ENCODE measurements around the gene KBTBD2.
A peak's percentile ranks its signal among the peaks of the same experiment; 100 is the strongest.
"Not testable (repeated sequence)": the region's sequence is repeated elsewhere in the genome, so short reads cannot be mapped to it uniquely, and the experiment has no call there.

Gene KBTBD2

DNA sequence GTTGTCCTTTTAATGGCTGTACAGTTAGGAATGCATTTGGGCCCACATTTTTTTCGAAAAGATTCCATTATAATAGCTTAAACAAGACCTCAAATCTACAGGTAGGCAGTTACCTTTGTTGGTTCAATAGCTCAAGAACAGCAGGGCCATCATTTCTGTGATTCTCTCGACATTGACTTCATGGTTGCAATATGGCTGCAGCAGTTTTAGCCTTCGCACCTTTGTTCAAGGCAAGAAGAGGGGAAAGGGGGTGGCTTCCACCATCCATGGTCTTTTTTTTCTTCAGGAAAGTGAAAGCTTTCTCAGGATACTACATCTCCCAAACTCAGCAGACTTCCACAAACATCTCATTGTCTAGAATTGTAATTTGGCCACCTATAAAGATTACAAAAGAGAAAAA lies 2.2 kb upstream of the KBTBD2 start:
- no peak for DNase-seq (ENCODE audit: low read depth in 4 of 4, low spot score in 1 of 4)

DNA sequence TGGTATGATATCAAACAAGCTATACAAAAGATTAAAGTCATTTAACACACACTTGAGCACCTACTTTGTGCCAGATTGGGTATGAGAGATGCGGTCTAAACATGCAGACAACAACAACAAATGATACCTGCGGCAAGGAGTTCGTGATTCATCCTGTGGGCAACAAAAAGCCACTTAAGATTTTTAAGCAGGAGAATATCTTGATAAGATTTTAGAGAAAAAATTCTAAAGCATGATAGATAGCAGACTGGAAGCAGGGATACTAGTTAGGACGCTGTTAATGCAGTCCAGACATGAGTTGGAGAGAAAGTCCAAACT lies 1.6 kb upstream of the KBTBD2 start:
- DNase-seq (ENCODE audit: low read depth in 4 of 4, low spot score in 1 of 4) = no peak

DNA sequence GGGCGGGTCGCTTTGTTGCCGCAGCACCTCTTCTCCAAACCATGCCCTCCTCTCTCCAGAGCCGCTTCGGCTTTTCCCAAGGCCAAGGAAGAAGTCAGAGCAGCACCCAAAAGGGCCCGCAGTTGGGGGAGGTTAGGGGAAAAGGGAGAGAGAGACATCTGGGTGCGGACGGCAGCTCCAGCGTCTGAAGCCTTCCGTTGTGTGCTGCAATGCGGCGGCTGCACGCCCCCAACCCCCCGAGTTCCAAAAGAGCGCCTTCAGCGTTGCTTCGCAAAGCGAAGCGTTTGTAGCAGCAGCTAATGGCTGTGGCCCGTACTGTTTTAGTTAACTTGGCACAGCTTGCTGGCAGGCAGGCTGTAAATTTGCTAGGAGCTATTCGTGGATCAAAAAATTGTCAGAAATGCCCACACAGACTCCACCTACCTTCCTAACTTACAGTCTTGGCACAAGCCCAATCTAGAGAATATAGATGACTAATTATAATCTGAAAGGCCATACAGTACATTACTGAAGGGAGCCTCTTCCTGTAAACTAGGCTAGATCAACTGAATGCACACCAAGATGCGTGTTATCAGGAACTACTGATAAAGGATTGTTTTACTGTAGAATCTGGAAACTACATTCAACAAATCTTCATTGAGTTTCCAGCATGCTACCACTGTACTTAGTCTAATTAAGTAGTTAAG lies 1.1 kb upstream of the KBTBD2 start:
- peak in 2 of 4 experiments; percentile 22 to 35 for DNase-seq (ENCODE audit: low read depth in 4 of 4, low spot score in 1 of 4)

DNA sequence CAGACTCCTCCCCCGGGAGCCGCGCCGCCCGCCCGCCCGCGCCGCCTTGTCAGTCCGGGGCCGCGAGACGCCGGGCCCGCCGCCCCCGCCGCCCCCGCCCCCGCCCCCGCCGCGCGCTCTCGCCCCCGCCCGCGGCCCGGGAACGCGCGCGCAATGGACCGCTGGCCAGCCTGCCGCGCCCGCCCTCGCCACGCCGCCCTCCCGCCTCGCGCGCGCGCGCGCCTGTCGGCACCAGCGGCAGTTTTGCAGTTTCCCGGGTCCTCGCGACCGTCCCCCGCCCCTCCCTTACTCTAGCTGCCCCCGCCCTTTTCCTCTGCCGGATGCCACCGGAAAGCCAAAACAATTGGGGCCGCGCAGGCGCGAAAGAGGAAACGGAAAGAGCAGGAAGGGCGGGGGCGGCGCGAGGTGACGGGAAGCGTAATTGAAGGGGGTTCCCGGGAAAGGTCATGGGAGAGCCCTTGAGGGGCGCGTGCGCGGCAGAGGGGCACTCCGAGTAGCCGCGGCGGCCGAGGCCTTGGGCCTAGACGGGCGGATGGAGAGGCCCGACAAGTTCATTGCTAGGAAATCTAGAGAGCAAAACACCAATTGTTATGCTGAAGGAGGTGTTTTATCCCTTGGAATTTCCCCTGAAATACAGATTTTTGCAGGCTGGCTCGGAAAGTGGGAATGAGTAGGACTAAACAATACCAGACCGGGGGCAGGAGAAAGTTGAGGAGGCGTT lies 400 bp upstream of the KBTBD2 start:
- peak; percentile 95 to 98 (median 97) for DNase-seq (ENCODE audit: low read depth in 4 of 4, low spot score in 1 of 4)

DNA sequence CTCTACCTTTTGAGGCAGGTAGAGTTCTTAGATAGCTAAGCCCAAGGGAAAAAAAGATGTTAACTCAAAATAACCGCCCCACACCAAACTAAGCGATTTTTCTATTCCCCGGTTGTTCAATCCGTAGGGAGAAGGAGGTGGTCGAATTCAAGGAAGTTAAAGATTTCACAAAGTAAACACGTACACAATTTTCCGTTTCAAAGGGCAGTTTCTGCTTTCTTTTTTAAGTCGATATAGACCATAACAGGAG lies 842 bp downstream of the KBTBD2 start:
- no peak for DNase-seq (ENCODE audit: low read depth in 4 of 4, low spot score in 1 of 4)

DNA sequence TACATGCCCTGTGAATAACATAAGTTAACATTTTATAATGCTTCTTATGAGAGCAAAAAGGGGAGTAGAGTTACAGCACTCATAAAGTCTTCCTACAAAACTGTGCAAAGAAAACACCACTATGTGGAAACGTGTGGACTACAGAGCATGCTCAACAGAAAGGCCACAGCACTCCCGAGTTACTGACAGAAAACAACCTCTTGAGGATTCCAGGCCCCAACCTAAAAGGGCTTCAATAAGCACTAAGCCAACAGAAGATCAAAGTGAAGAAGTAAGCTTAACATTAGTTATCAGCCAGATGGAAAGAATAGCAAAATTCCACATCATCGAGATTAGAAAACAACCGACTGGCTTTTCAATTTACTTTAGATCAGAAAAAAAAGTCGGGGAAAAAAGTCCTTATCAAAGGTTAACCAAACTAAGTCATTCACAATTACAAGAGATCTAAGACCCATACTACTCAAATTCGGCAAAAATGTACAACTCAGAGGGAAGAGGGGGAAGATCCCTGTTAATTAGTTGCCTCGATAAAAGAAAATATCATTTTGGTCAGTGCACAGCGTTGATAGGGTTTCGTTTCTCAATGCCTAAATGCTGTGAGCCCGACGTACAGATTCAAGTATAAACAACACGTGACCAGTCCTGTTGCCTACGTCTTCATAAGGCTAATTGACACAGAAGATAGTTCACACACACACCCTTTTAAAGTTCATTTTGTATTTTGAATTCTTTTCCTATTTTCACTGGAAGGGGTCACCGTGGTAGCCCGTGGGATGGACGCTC lies 1.4 kb downstream of the KBTBD2 start:
- no peak for DNase-seq (ENCODE audit: low read depth in 4 of 4, low spot score in 1 of 4)

DNA sequence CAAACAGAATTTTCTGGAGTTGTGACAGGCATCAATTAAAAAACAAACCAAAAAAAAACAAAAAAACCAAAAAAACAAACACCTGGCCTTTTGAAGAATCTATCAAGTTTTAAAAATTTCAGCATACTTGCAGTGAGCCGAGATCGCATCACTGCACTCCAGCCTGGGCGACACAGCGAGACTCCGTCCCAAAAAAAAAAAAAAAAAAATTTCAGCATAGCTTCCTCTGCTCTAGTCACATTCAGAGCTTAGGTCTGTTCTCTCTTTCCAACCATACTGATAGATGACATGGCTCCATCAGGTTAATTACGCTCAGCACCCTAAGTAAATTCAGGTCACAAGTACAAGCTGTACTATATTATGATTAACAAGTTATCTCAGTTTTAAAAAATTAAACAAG lies 3.1 kb downstream of the KBTBD2 start:
- no peak for DNase-seq (ENCODE audit: low read depth in 4 of 4, low spot score in 1 of 4)

DNA sequence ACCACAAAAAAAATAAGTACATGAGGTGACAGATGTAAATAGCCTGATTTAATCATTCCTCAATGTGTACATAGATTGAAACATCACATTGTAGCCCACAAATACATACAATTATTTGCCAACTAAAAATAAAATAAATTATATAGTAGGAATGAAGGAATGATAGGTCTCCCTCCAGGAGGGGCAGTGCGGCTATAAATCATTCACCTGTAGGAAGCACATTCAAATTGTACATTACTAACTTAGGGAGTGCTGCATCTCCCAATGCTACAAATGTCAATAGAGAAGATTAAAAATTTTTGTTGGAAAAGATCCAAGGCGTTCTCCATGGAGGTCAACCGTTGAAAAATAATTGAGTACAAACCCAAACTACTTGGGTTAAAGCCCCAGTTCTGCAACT lies 4.2 kb downstream of the KBTBD2 start:
- DNase-seq (ENCODE audit: low read depth in 4 of 4, low spot score in 1 of 4) = no peak

DNA sequence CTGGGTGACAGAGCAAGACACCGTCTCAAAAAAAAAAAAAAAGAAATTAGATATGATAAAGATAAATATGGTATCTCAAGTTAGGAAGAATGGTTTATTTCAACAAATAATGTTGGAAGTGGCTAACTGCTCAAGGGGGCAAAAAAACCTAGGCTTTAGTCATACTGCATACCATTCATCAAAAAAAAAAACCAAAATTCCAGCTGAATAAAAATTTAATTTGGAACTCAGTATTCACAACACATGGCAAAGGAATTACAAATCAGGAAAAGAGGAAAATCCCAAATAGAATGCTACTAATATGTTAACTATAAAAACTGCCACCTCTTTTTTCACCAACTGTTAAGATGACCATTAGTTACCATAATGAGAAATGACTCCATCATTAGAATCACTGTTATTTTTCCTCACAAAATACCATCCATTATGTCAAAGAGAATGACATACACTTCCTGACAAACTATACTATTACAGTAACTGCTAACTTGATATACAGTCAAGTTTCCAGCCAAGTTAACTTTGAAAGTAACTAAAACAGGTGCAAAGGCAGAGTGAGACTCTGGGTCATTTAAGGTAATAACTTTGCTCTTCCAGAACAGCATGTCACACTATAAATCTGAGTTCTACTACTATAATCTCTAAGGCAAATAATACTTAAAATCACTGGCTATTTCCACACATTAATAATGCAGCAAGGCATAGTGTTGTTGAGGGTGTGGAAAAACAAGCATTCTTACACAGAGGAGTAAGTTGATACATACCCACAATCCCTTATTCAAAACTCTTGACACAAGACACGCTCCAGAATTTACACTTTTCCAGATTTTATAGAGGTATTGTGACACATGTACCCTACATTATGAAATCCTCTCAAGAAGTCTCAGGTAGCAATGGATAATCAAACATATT lies 10.2 kb downstream of the KBTBD2 start:
- DNase-seq (ENCODE audit: low read depth in 4 of 4, low spot score in 1 of 4) = no peak

DNA sequence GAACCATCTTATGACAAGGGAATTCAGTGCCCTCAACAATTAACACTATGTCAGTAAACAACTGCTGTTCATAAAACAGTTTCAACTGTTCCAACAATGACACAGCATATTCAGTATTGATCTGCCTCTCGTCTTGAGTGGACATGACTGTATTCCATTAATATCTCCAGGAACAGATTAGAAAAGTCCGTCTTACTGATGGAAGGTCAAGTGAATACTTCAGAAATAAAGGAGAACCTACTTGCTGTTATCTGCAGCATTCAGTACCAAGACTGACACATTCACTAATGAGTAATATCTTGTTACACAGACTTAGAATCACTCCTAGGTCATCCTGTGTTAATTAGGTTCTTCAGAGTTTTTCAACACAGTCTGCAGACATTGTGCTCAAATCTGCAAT lies 12.1 kb downstream of the KBTBD2 start:
- DNase-seq (ENCODE audit: low read depth in 4 of 4, low spot score in 1 of 4) = no peak

DNA sequence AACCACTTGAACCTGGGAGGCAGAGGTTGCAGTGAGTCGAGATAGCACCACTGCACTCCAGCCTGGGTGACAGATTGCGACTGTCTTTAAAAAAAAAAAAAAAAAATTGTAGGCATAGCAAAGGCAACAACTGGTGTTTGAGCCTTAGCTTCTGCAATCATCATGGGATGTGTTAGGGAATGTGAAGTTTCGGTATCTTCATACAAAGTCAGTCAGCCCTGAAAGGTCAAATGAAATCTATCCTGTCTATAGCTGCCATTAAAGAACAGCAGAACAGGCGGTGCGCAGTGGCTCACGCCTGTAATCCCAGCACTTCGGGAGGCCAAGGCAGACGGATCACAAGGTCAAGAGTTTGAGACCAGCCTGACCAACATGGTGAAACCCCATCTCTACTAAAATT lies 13.5 kb downstream of the KBTBD2 start:
- not testable (repeated sequence) for DNase-seq (ENCODE audit: low read depth in 4 of 4, low spot score in 1 of 4)

DNA sequence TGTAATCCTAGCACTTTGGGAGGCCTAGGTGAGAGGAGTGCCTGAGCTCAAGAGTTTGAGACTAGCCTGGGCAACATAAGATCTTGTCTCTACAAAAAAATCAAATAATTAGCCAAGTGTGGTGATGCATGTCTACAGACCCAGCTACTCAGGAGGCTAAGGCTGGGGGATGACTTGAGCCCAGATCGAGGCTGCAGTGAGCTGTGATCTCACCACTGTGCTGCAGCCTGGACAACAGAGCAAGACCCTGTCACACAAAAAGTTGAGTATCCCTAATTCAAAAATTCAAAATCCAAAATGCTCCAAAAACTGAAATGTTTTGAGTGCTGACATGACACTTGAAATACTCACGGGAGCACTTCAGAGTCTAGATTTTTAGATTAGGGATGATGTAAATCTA lies 19.1 kb downstream of the KBTBD2 start:
- DNase-seq (ENCODE audit: low read depth in 4 of 4, low spot score in 1 of 4) = no peak

DNA sequence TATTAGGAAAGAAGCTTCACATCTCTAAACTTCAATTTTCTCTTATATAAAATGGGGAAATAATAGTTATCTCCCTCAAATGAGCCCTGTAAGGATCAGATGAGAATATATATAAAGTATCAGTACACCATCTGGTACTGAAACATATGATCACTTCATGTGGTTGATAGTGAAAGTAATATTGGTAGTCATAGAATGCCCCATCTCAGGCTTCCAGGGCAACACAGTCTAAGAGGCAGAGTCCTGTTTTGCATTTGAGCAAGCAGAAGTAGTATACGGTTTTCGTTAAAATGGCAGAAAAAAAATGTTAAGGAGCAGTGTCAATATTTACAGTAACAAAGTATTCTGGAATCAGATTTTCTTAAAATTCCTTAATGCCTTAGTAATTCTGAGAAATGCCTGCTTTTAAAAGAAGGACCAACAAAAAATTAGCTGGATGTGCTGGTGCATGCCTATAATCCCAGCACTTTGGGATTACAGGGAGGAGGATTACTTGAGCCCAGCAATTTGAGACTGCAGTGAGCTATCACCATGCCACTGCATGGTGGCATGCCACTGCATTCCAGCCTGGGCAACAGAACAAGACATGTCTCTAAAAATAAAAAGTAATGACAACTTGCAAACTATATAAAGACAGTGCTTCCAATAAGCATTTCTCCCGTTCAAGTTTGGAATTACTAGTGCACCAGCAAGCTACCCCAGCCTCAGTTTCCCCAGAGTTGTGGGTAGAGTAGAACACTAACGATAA lies 19.8 kb downstream of the KBTBD2 start:
- no peak for DNase-seq (ENCODE audit: low read depth in 4 of 4, low spot score in 1 of 4)

DNA sequence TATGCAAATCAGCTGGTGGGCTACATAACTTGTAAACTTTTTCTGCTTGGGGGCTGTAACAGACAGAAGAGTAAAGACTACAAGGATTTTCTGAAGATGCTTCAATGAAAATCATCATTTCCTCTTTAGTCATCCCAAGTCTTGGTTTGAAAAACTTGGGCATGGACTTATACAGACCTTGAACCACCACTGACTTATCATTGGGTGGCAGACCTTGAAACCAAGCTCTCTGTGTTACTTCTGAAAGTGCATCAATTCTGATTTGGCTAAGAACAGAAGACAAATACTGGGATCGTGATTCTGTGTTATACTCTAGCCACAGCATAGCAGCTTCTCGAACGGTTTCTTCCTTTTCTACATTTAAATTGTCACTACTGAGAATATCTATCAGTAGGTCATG lies 21.3 kb downstream of the KBTBD2 start:
- DNase-seq (ENCODE audit: low read depth in 4 of 4, low spot score in 1 of 4) = no peak

DNA sequence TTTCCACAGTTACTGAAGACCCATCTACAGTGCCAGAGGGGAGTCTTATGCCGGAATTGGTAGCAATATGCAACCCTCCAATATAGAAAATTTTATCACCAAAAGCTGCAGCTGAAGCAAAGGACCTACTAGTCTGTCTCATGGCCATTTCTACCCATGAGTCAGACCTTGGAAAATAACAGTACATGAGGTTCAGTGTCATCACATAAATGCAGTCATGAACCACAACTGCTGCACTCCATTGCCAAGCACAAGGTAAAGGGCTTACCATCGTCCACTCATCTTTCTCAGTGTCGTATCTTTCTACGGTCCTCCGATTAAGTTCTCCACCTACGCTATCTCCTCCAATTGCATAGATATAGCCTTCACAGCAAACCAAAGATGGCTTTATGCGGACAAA lies 21.8 kb downstream of the KBTBD2 start:
- DNase-seq (ENCODE audit: low read depth in 4 of 4, low spot score in 1 of 4) = no peak

DNA sequence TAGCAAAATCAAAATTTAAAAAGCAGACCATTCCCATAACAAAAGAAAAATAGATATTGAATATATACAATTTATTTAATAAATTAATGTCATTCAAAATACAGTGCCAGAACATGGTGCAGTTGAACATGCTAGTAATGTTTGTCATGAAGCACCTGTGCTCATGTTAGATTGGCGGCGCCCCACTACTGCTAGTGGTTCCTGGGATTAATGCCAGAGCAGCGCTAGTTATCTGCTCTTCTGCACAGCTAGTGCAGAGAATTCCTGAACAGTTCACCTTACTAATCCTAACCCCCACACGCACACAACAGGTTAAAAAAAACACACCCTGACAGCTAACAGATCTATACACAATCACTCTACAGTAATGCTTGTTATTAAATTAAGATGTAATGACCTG lies 23.4 kb downstream of the KBTBD2 start:
- DNase-seq (ENCODE audit: low read depth in 4 of 4, low spot score in 1 of 4) = no peak

DNA sequence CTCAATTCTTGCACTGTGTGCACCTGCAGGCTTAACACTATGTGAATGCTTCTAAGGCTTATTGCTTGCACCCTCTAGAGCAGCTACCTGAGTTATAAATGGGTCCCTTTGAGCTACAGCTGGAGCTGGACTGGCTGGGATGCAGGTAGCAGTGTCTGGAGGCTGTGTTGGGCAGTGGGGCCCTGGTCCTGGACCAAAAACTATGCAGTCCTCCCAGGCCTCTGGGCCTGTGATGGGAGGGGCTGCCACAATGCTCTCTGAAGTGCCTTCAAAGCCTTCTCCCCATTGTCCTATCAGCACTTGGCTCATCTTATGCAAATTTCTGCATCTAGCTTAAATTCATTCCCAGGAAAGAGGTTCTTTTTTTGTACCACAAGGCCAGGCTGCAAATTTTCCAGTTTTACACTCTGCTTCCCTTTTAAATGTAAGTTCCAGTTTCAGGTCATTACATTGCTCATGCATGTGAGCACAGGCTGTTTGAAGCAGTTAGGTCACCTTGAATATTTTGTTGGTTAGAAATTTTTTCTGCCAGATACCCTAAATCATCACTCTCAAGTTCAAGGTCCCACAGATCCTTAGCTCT lies 26.0 kb downstream of the KBTBD2 start:
- DNase-seq (ENCODE audit: low read depth in 4 of 4, low spot score in 1 of 4) = no peak

DNA sequence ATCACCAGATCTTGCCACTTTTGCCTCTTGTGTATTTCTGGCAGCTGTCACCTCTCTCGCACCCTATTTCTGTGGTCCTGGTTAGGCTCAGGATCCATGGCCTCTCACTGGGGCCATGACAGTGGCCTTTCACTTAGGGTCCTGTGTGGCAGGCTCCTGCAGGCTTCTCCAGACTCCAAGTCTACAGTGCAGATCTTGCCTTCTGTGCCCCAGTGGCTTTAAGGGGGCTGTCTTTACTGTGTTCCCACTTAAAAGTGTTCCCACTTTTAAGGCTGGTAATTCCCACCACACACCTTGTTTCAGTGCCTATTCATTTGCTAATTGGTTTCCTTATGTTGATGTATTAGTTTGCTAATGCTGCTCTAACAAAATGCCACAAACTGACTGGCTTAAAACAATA lies 27.7 kb downstream of the KBTBD2 start:
- not testable (repeated sequence) for DNase-seq (ENCODE audit: low read depth in 4 of 4, low spot score in 1 of 4)

DNA sequence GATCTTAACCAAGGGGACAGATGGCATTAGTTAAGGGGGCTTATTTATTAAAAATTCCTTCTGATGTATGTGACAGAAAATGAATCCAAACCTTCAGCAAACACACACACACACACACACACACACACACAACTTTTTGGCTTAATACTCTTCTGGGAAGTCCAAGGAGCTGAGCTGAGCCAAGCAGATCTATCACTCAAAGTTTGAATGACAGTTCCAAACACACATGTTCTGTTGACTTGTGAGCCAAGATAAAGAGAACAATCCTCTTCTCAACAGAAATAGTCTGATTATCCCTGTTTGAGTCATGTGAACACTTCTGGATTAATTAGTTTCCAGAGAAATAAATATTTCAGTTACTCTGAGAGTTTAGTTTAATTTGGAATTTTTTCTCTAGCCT lies 31.5 kb downstream of the KBTBD2 start:
- DNase-seq (ENCODE audit: low read depth in 4 of 4, low spot score in 1 of 4) = no peak

DNA sequence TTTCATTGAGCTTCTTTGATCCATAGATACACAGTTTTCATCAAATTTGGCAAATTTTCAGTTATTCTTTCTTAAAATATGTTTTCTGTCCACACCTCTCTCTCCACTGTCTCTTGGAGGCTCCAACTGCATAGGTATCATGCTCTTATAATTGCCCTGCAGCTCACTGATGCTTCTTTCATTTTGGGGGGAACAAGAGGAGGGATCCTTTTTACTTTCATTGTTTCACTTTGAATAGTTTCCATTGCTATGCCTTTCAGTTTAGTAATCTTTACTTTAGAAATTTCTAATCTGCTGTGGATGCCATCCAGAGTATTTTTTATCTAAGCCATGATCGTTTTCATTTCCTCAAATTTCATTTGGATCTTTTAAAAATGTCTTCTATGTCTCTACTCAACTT lies 32.9 kb downstream of the KBTBD2 start:
- no peak for DNase-seq (ENCODE audit: low read depth in 4 of 4, low spot score in 1 of 4)

DNA sequence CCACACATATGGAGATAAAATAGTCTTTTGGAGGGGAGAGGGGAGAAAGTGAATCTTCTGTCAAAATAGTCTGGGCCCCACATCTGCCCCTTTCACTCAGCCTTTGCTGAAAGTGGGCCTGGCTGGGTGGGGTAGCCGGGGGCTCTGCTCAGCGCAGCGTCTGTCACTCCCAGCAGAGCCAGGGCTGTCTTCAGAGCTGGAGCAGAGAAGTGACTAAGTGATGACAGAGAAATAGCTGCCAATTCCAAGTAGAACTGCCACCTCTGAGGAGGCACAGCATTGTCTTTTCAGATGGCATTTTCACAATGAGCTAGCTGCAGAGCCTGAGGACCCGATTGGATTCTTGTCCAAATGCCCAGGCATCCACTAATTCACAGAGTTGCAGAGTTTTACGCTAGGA lies 34.5 kb downstream of the KBTBD2 start:
- DNase-seq (ENCODE audit: low read depth in 4 of 4, low spot score in 1 of 4) = not testable (repeated sequence)
